GM12891 (cell line): ENCODE measurements around the gene PDZD2.

ENCODE experiments used
- PAX5 ChIP-seq: IDR thresholded peaks from 2 replicates; pipeline ENCODE4 v1.6.1; 2011; ENCODE audit warnings: low read length, moderate library complexity, mild to moderate bottlenecking; ENCODE audit not compliant: insufficient read depth, severe bottlenecking
- POLR2A ChIP-seq: IDR thresholded peaks from 2 replicates; pipeline ENCODE4 v1.6.1; 2011; ENCODE audit warnings: low read depth, low read length, control low read depth
- POLR2AphosphoS5 ChIP-seq: IDR thresholded peaks from 2 replicates; pipeline ENCODE4 v1.6.1; 2011; ENCODE audit warnings: low read depth, low read length, control low read depth
- TAF1 ChIP-seq: IDR thresholded peaks from 2 replicates; pipeline ENCODE4 v1.6.1; 2011; ENCODE audit warnings: low read depth, low read length, control low read depth

DNA sequence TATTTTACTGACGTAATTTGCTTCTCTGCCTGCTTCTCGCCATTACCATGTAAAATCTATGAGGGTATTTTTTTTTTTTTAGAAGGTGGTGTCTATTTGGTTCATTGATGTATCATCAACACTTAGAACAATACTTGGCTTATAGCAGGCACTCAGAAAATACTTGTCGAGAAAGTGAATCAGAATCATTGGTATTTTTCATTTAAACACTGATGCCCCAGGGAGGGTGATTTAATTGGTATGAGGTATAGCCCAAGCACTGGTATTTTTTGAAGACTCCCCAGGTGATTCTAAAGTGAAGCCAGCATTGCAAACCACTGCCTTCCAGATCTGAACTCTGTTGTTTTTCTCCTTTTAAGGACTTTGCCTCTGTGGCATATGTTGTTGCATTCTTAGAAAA, 16.6 kb downstream of the PDZD2 start:
- TF ChIP-seq POLR2AphosphoS5, result no peak
- TF ChIP-seq POLR2A, result no peak
- no peak for TF ChIP-seq TAF1
- TF ChIP-seq PAX5, result no peak
